Epithelial cell of esophagus (primary cell): ENCODE data around the gene IHH.

Source experiments
- DNase-seq: peaks from one replicate; pipeline ENCODE4 v3.0.0; 2010; ENCODE audit warnings: low read depth
- H3K4me3 ChIP-seq: 2 replicates; pipeline ENCODE4 v1.5.1; 2011; ENCODE audit warnings: mild to moderate bottlenecking, low read length, control low read depth
- CTCF ChIP-seq: IDR thresholded peaks from 2 replicates; pipeline ENCODE4 v1.5.1; 2011; ENCODE audit warnings: low read depth, mild to moderate bottlenecking, low read length, control low read depth, inconsistent platforms; ENCODE audit not compliant: insufficient read depth; ENCODE audit errors: missing control alignments

Gene IHH

GRCh38 chr2:219060821-219061791 lies at the start of gene IHH:
IHH (minus strand) TSS chr2:219060921; CDS start chr2:219060467, 454 bp downstream.
- H3K4me3 ChIP-seq = no peak within 1 kb of the TSS
- DNase-seq = peak; percentile 26
- TF ChIP-seq CTCF = no peak

- H3K4me3 ChIP-seq = no peak overlapping the region
- peak; percentile 27 for DNase-seq
- TF ChIP-seq CTCF = no peak
Observed at GRCh38 chr2:219109471-219109870, 48.8 kb upstream of the IHH start.

GRCh38 chr2:219107758-219108157 lies 47.0 kb upstream of the IHH start:
- H3K4me3 ChIP-seq = no peak overlapping the region
- TF ChIP-seq CTCF = no peak
- no peak for DNase-seq

DNA sequence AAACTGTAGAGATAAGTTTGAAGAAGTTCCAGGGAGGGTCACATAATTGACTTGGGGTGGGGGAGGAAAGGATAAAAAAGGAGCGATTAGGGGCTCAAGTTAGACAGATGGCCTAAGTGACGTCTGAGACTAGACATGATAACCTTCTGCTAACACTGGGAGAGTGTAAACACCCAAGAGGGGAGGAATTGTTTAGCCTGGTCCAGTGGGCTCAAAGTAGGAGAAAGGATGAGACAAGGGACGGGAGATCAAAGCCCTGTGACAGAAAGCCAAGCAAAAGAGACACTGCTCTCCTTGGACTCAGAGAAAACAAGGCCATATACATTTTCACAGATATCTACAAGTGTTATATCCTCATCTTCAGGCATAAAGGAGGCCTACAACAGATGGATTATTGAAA lies 45.5 kb upstream of the IHH start:
- no peak for DNase-seq
- TF ChIP-seq CTCF = no peak
- no peak overlapping the region for H3K4me3 ChIP-seq

GRCh38 chr2:219104107-219105035 lies 43.6 kb upstream of the IHH start:
- no peak overlapping the region for H3K4me3 ChIP-seq
- peak; percentile 49 for DNase-seq
- peak; percentile 87 for TF ChIP-seq CTCF

- DNase-seq = peak; percentile 70
Observed at GRCh38 chr2:219099329-219099728, 38.6 kb upstream of the IHH start.

More at GRCh38 chr2:219099329-219099728, 38.6 kb upstream of the IHH start:
- H3K4me3 ChIP-seq = no peak overlapping the region
- TF ChIP-seq CTCF = no peak
